Measurements from ENCODE around the gene MAFF.

The MAFF gene

DNA sequence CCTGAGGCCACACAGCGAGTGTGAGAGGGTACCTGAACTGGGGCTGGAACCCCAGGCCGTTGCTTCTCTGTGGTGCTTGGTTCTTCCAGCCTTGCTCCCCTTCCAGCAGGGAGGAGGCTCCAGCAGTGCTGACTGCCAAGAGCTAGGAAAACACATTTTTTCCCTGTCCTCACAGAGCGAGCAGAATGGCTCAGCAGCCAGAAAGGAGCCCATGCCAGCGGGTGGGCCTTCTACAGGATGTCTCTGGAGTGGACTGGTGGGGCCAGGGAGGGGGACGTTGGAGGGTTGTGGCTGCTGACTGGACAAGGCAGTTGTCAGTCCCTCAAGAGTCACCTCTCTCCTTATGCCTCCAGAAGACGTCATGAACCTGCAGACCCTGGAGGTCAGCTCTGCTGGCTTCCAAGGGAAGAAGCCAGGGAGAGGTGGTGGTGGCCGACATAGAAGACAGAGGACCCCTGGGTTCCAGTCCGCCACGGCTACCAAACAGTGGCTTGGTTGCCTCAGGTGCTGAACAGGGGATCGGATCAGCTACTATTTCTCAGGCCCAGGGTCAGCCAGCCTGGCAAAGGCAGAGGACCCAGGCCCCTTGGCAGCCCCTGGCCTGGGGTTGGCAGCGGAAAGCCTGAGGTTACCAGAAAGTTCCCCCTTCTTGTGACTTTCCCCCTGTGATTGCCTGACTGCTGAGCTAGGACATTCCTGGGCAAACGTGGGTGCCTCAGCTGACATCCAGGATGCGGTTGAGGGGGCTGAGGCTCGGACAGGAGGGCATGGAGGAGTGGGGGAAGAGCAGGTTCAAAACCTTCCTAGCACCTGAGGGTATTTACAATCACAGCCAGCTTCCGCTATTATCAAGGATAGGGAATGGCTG, 3.7 kb downstream of the MAFF start:
- DNase-seq = no peak

DNA sequence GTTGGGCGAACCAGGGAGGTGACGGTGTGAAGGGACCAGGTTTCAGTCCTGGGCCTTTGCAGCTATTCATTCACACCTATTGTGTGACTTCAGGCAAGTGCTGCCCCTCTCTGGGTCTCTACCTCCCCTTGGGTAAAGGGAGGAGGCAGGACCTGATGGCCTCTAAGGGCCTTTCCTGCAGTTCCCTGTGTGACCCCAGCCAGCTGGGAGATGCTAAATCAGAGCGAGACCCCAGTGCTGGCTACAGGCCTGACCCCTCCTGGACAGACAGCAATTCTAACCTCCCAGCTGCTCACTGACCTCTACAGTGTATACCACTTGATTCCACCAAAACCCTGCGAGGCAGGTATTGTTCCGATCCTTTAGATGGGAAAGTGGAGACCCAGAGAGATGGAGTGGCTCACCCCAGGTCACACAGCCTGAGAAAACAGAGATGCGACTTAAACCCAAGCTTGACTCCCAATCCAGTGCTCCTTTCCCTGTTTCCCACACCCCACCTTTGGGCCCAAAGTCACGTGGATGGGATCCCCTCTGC, 6.2 kb downstream of the MAFF start:
- DNase-seq = no peak

DNA sequence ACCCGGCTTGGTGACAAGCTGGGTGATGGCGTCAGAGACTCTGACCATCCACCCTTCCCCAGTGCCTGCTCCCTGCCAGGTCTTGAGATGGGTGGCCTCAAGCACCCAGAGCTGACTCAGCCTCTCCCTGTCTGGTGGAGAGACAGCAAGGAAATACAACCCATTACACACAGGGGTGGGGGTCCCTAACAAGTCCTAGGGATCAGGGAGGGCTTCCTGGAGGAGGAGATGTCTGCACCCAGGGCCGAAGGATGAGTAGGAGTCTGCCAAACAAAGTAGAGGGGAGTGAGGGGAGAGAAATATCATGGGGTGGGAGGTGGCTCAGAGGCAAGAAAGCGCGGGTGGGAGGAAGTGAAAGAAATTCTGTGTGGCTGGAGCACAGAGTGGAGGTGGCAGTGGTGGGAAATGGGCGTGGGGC, 6.8 kb downstream of the MAFF start:
- no peak for DNase-seq

DNA sequence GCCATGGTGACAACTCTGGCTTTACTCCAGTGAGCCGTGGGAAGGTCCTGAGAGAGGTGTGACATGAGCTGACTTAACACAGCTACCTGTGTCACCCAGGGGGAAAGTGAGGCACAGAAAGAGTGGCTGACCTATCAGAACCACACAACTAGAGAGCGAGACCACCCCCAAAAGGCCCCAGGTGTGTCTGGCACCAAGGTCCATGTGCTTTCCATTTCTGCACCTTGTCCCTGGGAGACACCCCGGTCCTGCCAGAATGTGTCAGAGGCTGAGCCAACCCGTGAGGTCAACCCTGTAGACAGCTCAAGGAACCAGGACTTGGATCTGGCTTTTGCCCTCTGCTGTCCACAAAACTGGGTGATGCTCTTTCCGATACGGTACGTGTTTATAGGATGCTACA, 9.8 kb downstream of the MAFF start:
- DNase-seq = no peak

DNA sequence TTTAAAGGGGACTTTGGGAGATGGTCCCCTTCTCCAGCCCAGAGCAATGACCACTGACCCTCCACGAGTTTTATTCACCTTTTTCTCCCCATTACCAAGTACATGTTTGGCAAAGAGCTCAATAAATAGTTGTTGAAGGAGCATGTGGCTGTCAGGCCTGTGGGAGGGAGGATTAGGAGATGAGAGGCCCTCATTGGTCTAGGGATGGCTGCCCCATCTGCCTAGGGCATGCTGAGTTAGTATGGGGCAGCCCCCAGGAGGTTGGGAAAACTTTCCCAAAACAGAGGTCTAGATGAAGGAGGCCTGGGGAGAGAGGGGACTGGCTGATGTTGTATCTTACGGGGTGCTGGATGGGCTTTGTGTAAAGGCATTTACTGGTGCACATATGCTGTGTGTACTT, 10.6 kb downstream of the MAFF start:
- DNase-seq = no peak

DNA sequence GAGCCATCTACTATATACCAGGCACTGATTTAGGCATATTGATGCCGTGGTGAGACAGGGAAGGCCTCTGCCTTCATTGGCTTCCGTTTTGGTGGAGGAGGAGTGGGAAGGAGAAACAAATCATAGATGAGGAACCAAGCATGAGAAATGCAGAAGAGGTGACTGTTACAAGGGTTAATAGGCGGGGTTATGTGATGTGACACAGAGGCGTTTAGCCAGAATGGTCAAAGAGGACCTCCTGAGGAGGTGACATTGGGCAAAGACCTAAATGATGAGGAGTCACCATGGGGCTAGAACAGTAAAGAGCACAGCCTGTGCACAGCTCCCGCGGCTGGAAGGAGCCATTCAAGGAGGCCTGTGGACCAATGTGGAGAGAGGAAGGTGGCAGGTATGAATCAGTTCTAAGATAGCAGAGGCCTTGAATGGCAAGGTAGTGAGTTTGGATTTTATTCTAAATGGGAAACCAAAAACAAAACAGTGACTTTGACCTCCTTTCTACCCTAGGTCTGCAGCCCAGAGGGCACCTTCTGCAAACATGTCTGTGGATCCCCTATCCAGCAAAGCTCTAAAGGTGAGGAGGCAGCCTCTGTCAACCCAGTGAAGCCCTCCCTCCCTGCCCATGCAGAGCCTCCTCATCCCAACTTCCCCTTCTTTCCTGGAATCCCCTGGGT, 11.7 kb downstream of the MAFF start:
- no peak for DNase-seq

DNA sequence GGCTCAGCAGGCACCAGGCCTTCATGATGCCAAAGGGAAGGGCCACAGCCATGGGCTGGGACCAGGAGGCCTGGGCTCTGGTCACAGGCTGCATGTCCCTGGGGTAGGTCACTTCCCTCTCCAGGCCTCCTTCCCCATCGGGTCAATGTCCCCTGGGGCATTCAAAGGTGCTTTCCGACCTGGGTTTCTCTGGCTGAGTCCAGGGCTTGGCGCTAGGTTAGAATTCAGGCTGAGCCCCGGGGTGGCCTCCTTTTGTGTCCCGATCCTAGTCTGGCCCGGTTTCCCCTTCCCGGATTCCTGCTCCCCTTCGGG, 12.2 kb downstream of the MAFF start:
- no peak for DNase-seq

DNA sequence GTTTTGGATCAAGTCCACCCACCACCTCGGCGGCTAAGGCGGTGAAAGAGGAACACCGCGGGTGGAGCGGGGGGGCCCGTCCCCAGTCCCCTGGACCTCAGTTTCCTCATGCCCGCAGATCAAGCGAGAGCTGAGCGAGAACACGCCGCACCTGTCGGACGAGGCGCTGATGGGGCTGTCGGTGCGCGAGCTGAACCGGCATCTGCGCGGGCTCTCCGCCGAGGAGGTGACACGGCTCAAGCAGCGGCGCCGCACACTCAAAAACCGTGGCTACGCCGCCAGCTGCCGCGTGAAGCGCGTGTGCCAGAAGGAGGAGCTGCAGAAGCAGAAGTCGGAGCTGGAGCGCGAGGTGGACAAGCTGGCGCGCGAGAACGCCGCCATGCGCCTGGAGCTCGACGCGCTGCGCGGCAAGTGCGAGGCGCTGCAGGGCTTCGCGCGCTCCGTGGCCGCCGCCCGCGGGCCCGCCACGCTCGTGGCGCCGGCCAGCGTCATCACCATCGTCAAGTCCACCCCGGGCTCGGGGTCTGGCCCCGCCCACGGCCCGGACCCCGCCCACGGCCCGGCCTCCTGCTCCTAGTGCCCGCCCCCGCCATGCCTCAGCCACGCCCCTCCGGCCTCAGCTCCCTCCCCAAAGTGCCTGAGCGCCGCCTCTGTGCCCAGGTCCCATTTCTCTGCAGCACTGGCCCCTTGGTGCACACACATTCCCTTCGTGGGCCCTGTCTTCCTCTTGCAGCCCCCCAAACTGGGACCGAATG, 12.7 kb downstream of the MAFF start:
- no peak for DNase-seq

DNA sequence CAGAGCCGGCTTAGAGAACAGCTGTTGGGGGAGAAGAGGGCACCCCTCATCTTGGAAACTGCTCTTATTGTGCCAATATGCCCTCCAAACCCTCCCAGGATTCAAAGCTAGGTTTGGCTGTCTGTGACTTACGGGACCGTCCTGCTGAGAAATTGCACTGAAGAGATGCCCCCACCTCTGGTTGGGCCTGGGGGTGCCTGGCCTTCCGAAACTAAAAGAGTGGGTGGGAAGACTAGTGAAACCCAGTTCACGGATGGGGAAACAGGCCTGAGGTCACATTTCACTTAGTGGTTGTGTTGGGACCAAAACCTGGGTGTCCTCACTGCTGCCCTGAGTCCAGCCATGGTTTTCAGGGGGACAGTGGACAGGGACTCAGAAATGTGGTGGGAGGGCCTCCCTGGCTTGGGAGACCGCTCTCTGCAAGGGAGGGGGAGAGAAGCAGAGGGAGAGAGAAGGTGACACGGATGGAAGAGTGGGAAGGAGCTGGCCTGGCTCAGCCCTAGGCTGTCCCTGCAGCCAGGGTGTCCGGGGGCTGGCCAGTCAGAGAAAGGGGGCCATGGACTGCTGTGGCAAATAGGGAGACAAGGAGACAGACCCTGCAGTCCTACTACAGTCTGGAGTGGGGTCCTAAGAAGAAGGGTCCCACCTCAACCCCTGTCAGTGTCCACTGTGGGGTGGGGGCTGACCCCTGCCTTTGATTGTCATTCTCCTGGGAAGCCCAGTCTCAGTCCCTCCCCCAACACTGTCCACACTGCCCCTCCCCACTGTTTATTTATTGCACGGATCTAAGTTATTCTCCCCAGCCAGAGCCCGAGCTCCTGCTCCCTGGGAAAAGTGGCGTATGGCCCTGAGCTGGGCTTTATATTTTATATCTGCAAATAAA, 13.6 kb downstream of the MAFF start:
- no peak for DNase-seq

DNA sequence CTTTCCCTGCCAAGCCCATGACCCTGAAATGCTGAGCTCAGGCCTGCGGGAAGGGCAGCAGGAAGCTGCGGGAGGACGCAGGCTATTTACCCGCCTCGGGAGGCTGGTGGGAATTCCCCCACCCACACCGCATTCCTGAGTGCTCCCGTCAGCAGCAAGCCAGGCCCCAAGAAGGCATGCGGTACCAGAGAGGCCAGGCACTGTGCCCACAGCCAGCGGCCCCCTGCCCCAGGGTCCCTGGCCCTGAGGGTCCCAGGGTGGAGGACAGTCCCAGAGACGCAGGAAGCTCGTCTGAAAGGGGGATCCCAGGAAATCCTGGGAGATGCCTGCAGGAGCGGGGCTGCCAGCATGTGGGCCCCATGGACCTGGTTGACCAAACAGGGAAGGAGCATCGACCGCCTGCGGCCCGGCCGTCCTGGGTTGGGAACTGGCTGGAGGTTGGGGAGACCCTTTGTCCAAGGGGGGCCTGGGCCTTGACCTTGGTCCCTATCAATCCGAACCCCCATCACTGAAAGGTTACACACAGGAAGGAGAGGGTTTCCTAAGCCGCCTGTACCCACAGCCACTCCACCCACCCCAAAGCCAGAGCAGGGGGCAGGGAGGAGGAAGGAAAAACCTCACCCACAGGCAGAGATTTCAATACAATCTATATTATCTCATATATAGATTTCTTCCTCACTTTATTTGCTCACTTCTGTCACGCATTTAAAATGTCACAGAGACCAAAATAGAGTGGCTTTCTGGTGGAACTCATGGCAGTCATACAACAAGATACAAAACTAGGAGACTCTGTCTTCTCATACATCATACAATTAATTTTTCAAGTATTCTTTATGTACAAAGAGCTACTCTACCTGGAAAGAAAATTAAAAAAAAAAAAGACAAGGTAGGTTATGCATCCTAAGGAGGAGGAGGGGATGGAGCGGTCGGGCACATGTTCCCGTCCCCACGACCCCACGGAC, 17.1 kb downstream of the MAFF start:
- DNase-seq = no peak

DNA sequence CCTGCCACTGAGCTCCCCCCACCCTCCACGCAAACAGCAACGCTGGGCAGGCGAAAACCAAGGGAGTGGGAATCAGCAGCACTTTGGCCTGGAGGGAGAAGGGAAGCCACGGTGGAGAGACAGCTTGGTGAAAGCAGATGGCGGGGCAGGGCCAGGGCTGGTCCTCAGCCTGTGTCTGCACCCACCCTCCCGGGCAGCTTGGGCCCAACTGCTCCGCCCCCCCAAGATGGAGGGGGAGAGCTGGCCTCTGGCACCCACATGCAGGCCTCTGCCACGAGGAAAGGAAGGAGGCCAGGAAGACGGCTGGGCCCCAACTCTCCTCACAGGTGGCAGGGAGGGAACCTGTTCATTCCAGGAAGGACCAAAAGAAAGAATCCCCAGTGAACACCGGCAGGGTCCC, 17.8 kb downstream of the MAFF start:
- DNase-seq = no peak

DNA sequence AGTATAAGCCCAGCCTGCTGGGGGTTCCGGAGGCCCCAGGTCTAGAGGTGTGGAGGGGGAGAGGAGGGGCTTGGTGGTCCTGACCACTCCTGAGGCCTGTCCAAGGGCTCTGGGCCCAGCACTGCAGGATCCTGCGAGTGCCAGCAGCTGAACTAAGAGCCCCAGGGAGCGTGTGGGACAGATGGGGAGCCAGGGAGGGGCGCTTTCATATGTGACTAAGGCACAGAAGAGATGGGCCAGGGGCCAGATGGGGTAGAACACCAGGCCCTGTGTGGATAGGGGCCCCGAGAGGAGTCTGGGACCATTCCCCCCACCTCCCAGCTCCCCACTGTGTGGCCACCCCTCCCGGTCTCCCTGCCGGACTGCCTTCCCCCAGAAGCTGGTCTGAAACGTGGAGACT, 18.4 kb downstream of the MAFF start:
- DNase-seq = no peak

DNA sequence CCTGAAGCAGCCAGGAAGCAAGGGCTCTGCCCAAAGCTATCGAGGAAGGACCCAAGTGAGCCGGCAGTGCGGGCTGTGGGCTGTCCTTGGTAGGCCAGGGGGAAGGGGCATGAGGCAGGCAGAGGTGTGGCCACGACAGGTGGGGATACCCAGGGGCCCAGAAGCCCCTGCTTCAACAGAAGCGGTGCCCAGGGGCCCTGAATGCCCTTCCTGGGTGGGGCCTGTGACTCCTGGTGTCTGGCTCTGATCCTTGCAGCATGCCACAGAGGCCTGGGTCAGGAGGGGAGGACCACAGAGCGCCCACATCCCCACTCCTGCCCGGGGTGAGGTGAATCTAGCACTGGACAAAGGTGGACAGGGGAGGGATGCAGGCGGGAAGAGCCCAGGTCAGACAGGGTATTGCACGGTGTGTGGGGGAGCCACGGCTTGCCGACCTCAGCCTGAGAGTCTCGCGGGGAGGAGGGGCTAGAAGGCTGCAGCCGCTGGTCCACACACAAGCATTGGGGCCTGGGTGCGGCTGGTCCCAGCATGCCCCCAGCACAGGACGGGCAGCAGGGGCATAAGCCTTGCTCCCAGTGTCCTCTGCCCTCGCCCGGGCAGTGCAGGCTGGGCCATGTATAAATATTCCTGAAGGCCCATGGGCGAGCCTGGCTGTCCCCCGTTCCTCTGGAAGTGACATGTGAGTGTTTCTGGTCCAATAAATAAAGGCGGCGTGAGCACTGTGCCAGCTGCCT, 19.0 kb downstream of the MAFF start:
- no peak for DNase-seq

DNA sequence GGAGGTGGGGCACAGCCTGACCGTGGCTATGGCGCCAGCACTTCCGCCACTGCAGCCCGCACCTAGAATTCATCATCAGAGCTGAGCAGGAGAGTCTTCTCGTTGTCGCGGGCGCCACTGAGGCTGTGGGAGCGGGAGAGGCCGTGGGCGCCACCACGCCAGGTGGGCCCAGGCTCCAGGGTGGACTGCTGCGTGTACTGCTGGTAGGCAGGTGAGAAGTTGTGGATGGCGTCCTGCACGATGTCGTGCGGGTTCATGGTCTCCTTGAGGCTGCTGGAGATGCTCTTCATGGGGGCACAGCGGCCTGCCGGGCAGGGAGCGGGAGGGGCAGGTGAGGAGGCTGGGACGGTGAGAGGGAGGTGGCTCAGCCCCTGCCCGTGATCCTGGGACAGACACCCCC, 19.6 kb downstream of the MAFF start:
- DNase-seq = no peak

DNA sequence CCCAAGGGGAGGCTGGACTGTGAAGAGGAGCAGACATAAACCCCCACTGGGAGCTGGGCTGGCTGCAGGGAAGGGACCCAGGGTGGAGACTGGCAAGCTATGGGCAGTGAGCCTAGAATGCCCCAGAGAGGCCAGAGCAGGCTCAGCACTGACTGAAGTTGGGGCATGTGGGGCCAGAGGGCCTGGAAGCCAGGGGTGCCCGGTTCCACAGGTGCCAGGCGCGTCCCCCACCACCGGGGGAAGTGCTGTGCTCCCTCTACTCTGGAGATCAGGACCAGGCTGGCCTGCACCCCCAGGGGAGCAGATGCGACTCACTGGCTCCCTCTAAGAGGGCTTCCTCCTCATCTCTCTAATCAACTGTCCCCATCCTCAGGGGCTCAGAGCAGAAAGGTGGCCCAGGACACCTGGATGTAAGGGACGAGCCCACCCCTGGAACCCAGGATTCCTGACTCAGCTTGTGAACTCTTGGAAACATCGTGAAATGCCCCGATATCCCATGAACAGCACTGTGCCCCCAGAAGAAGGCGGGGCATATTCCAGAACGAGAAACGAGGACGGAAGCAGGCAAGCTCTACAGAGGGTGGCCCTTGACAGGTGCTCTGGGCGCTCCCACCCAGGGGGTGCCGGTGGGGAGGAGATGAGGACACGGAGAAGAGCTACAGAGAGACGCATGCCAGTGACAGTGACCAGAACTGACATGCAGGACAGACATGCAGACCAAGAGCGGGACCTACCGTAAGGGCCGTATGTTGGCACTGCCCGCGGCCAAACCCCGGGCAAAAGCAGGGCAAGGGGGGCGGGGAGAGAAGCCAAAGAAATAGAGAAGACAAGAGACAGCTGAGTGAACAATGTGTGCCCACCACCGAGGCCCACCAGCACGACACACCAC, 20.4 kb downstream of the MAFF start:
- no peak for DNase-seq

DNA sequence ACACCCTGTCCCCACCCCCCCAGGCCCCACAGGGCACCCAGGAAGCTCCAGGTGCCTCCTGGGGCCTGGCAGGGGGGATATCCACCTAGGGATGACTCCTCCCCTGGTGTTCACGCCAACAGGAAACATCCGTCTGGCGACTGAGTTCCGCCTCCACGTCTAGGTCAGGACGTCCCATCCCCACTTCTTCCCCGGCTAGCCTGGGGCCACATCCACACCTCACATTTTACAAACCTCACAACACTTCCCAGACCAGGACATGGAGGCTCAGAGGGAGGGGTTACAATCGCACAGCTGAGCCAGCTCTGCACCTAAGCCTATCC, 21.0 kb downstream of the MAFF start:
- DNase-seq = no peak

DNA sequence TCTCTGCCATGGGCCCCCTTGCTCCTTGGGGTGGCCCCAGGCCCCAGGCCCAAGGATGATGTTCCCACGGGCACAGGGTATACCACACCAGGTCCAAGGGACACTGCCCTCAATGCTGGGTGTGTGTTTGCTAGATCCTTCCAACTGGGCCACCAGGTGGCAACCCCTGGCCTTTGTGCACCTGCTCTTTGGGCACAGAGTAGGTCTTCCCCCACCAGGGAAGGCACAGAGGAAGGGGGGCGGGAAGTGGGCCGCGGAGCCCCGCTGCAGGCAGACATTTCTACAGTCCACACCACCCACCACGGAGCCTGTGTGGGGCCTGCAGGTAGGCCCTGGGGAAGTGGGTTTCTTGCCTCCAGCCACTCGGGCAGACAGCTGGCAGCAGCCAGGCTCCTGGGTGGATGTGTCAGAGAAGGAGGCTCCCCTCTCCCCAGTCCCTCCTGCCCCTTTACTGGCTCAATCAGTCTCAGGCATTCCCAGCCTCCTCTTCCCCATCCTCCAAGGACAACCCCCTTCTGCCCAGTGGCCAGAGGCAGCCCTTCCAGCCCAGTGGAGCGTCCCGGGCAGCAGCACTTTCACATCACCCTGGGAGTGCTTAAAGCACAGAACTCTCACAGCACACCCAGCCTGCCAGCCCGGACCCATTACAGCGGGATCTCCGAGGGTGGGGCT, 21.6 kb downstream of the MAFF start:
- no peak for DNase-seq

DNA sequence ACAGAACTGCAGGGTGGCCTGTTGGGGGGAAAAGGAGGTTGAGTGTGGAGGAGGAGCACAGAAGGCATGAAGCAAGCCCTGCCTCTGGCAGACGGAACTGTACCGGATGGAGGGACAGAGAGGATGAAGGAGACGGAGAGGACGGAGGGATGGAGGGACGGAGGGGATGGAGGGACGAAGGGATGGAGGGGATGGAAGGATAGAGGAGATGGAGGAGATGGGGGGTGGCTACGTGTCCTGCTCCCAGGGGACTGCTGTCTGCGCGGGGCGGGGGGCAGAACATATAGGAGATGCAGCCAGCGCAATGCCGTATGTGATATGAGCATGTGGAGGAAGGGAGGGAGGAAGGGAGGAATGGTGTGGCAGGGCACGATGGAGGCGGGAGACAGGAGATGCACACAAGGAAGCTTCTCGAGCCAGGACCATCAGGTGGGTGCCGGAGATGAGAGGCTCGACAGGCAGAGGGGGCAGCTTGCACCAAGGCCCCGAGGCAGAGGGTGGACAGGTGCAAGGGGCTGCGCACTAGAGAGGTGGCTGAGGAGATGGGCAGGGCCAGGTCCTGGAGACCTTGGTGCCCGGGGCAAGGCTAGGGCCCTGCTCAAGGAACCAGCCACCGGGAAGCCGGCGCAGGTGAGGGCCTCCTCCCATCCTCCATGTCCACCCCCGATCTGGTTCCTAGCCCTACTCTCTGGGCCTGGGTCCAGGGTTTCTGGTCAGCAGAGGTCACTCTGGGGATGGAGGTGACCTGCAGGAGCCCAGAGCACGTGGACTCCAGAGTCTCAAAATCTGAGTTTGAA, 25.3 kb downstream of the MAFF start:
- DNase-seq = no peak

Measured in NCI-H345 (cell line).